Upper lobe of right lung (tissue), 1 donor: ENCODE data around the gene UST. TPM values are rescaled to one million over a fixed set of nuclear protein-coding genes. Genes with fewer than 3 reads are reported as not detected.

Source experiments
- ATAC-seq: fragments of 200-7000 bp; cut with Tn5 transposase; one replicate; pipeline ENCODE4 v1.9.1; 2020; ENCODE audit warnings: mild to moderate bottlenecking, moderate library complexity
- DNase-seq: peaks from one replicate; pipeline ENCODE4 v3.0.0-alpha.2; 2020
- H3K27ac ChIP-seq: fragments of 200-600 bp; one replicate; pipeline ENCODE4 v1.8.0; 2022
- H3K27me3 ChIP-seq: fragments of 200-600 bp; one replicate; pipeline ENCODE4 v1.8.0; 2022; ENCODE audit warnings: mild to moderate bottlenecking
- H3K36me3 ChIP-seq: fragments of 200-600 bp; one replicate; pipeline ENCODE4 v1.8.0; 2022
- H3K4me1 ChIP-seq: fragments of 200-600 bp; one replicate; pipeline ENCODE4 v1.8.0; 2022
- H3K4me3 ChIP-seq: fragments of 200-600 bp; one replicate; pipeline ENCODE4 v1.8.0; 2022; ENCODE audit warnings: mild to moderate bottlenecking
- H3K9me3 ChIP-seq: fragments of 200-600 bp; one replicate; pipeline ENCODE4 v1.8.0; 2022
- intact Hi-C: fragments of 100-400 bp; cut with DNase I; formaldehyde crosslinking; loops from one replicate; pipeline ENCODE4 v1.11.0; 2022
- total RNA-seq: library from RNA; stranded (reverse); fragmentation: NEBNext Ultra II Directional; extraction: Animal tissue kit (Norgen Biotek cat#: 25700); gene quantifications from one replicate; pipeline ENCODE4 v1.2.1, GENCODE V29; 2021
- TF ChIP-seq, protein P1 (sequence below): fragments of 200-600 bp; IDR thresholded peaks from one replicate; pipeline ENCODE4 v1.8.0; 2022; ENCODE audit warnings: antibody characterized with exemption
- donor health status: DM: no; HTN: yes; CAD: no; lungs with severe emphysema.

Gene UST
- total RNA-seq, 1 donor from 2014 or later = 11.8 TPM

DNA sequence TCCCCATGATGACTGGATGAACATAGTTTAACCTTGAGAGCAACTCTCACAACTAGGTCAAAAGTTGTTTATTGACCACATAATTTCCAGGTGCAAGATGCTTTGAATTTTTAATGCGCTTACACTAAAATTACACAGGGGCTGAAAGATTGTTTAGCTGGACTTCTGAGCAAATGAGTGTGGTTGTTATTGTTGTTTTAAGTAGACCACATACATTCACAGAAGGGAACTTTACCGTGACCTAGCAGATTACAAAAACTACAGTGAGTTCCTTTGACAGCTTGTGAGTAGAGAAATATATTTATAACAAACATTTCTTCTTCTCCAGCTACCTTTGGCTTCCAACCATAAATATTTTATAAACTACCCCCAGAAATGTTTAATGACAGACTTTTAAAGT is 178.9 kb downstream of the UST start:
- intact Hi-C loops = no loop called here
- TF ChIP-seq, protein P1, sequence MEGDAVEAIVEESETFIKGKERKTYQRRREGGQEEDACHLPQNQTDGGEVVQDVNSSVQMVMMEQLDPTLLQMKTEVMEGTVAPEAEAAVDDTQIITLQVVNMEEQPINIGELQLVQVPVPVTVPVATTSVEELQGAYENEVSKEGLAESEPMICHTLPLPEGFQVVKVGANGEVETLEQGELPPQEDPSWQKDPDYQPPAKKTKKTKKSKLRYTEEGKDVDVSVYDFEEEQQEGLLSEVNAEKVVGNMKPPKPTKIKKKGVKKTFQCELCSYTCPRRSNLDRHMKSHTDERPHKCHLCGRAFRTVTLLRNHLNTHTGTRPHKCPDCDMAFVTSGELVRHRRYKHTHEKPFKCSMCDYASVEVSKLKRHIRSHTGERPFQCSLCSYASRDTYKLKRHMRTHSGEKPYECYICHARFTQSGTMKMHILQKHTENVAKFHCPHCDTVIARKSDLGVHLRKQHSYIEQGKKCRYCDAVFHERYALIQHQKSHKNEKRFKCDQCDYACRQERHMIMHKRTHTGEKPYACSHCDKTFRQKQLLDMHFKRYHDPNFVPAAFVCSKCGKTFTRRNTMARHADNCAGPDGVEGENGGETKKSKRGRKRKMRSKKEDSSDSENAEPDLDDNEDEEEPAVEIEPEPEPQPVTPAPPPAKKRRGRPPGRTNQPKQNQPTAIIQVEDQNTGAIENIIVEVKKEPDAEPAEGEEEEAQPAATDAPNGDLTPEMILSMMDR = no peak
- H3K4me3 ChIP-seq = no peak overlapping the region
- H3K9me3 ChIP-seq = no peaks in the 10 kb centered on the region
- H3K27me3 ChIP-seq = no peaks in the 10 kb centered on the region
- no peak overlapping the region for H3K27ac ChIP-seq
- no peak for ATAC-seq
- DNase-seq = no peak
- no peaks in the 10 kb centered on the region for H3K36me3 ChIP-seq
- no peaks in the 10 kb centered on the region for H3K4me1 ChIP-seq

DNA sequence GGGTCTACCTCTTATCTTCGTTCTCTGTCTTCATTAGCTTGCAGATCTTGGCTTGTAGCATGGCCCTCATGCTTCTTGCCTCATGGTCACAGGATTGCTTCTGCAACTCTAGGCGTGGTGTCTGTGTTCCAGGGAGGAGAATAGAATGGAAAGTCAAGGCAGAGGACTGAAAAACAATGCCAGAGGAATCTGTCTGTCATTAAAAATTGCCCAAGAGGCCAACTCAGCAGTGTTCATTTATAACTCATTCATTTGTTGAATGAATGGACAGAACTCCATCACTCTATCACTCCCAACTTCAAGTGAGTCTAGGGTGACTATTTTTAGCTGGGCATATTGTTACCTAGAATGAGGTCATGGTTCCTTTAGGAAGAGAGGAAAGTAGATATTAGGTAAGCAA is 179.6 kb downstream of the UST start:
- TF ChIP-seq, protein P1 = no peak
- Histone ChIP-seq H3K4me3 (no peak overlapping the region), H3K9me3 (no peaks in the 10 kb centered on the region), H3K36me3 (no peaks in the 10 kb centered on the region), H3K27me3 (no peaks in the 10 kb centered on the region), H3K4me1 (no peaks in the 10 kb centered on the region), H3K27ac (no peak overlapping the region)
- intact Hi-C loops = no loop called here
- no peak for DNase-seq
- no peak for ATAC-seq

DNA sequence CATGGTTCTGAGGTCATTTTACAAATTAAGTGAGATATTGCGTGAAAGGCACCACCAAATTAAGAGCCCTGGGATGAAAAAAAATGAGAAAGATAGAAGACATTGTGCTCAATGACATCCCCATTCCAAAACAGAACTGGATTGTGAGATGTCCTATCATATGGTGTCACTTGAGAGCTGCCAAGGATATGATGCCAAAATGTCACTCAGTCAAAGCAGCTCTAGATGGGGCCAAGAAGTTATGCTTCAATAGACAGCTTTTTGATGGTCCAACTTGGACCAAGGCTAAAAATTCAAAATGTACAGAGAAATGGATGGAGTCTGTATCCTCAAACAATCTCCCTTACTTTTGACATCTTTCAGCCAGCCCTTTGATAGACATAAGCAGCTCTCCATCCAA is 180.8 kb downstream of the UST start:
- Histone ChIP-seq H3K9me3 (no peaks in the 10 kb centered on the region), H3K4me1 (no peaks in the 10 kb centered on the region), H3K36me3 (no peaks in the 10 kb centered on the region), H3K27me3 (no peaks in the 10 kb centered on the region), H3K27ac (no peak overlapping the region), H3K4me3 (no peak overlapping the region)
- ATAC-seq (no peak), DNase-seq (no peak)
- intact Hi-C loops = no loop called here
- TF ChIP-seq, protein P1 = no peak

DNA sequence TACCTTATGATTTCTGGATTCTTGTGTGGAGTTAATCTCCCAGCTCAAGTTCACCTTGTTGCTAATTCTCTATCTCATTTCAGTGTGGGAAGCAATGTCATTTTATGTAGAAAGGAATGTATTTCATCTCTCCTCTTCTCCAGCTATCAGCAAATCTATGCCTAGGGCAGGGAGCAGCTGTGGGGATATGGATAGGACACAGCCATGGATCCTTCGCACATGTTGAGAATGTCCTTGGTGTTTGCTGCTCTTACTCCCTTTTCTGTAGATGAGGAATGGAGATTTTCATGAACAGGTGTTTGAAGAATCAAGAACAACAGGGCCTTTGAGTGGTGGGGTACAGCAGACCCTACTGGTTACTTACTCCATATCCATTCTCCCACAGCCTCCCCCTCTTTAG is 182.0 kb downstream of the UST start:
- ATAC-seq (no peak), DNase-seq (no peak)
- H3K27ac ChIP-seq = no peak overlapping the region
- H3K27me3 ChIP-seq = no peaks in the 10 kb centered on the region
- intact Hi-C loops = no loop called here
- H3K4me3 ChIP-seq = no peak overlapping the region
- TF ChIP-seq, protein P1 = no peak
- H3K9me3 ChIP-seq = no peaks in the 10 kb centered on the region
- no peaks in the 10 kb centered on the region for H3K4me1 ChIP-seq
- H3K36me3 ChIP-seq = no peaks in the 10 kb centered on the region

DNA sequence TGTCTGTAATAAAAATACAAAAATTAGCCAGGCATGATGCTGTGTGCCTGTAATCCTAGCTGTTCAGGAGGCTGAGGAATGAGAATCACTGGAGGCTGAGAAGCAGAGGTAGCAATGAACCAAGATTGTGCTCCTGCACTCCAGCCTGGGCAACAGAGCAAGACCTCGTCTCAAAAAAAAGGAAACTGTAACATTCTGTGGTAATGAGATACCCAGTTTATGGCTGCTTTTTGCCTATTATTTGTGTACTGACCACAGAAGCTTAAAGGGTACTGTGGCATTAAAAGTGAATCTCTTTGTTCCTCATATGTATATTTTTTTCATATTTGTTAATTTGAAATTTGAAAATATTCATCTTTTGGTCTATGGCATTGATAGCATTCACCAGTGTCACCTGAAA is 185.4 kb downstream of the UST start:
- Histone ChIP-seq H3K4me1 (peaks cover 7% of the 10 kb centered on the region), H3K27ac (no peak overlapping the region), H3K9me3 (no peaks in the 10 kb centered on the region), H3K36me3 (no peaks in the 10 kb centered on the region), H3K4me3 (no peak overlapping the region), H3K27me3 (no peaks in the 10 kb centered on the region)
- TF ChIP-seq, protein P1 = no peak
- DNase-seq (no peak), ATAC-seq (no peak)
- intact Hi-C loops = no loop called here

DNA sequence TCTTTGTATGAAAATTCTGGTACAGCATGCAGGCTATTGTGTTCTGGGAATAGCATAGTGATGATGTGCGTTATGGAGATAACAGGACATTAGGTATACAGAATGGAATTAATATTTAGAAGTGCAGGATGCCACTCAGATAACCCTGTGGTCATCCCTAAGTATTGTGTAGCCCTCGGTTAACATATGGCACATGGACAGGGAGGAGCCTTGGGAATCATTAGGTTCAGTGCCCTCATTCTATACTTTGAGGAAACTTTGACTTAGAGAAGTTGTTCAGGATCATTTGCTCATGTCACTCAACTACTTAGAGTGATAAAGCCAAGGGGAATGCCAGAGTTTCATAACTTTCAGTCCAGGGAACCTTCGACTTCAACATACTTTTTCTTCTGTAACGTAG is 185.9 kb downstream of the UST start:
- H3K4me1 ChIP-seq = peaks cover 7% of the 10 kb centered on the region
- DNase-seq (no peak), ATAC-seq (no peak)
- H3K27ac ChIP-seq = no peak overlapping the region
- no peak overlapping the region for H3K4me3 ChIP-seq
- H3K9me3 ChIP-seq = no peaks in the 10 kb centered on the region
- no peaks in the 10 kb centered on the region for H3K27me3 ChIP-seq
- H3K36me3 ChIP-seq = no peaks in the 10 kb centered on the region
- TF ChIP-seq, protein P1 = no peak
- intact Hi-C loops = no loop called here
